T-helper 9 cell (primary cell): ENCODE measurements around the gene FGFBP3.
"Not testable (repeated sequence)": the region's sequence is repeated elsewhere in the genome, so short reads cannot be mapped to it uniquely, and the experiment has no call there.

Experiments used
- DNase-seq: peaks from one replicate; pipeline ENCODE4 v3.0.0-alpha.2; 2020

Gene FGFBP3

DNA sequence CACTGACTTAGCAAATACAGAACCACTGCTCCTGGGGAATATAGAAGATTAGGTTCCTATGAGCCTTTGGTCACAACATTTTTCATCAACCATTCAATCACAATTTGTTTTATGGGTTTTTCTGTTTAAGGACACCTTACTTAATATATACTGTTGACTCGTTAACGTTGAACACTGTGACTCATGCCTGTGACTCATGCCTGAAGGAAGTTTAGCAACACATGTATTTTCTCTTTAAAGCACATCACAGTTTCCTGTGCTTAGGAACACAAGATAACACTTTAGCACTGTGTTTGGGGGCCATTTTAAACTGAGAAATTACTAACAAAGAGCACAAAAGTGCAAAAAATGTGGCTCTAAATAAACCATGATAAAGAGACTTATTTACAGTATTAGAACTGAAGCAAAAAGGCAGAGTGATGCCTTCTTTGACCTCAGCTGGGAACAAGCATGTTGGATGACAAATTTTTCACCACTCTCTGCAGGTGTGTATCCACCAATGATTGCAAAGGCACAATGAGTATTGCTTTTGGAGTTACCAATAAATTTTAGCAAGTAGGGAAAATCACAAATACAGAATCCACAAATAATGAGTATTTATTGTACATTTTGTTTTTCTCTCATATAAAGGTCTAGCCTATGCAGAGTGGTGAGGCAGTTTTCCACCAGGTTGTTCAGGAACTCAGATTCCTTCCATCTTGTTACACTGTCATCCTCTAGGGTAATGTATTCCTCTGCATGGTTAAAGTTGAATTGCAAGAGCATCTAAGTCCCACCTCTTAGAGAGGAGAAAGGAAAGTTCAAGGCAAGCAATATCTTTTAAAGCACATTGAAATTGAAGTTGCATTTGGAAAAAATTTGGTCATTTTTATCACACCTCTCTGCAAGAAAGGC is 7.3 kb downstream of the FGFBP3 start:
- no peak for DNase-seq

- DNase-seq: no peak
Measured at GRCh38 chr10:91897421-91897820, 11.9 kb downstream of the FGFBP3 start.

GRCh38 chr10:91896212-91896756 is 13.0 kb downstream of the FGFBP3 start:
- no peak for DNase-seq

DNA sequence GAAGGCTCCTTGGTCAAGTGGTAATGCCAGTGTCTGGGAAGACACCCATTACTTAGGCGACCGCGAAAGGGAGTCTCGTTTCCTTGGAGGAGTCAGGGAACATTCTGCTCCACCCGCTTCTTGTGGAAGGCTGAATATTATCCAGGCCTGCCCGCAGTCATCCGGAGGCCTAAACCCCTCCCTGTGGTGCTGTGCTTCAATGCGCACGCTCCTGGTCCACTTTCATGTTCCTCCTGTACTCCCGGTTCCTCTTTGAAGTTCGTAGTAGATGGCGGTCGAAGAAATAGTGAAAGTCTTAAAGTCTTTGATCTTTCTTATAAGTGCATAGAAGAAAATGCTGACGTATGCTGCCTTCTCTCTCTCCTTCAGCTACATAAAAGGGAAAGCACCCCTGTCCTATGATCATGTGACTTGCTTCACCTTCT is 15.0 kb downstream of the FGFBP3 start:
- not testable (repeated sequence) for DNase-seq

- DNase-seq: no peak
Measured at GRCh38 chr10:91893051-91893450, 16.2 kb downstream of the FGFBP3 start.

GRCh38 chr10:91891125-91892001 is 17.9 kb downstream of the FGFBP3 start:
- no peak for DNase-seq

DNA sequence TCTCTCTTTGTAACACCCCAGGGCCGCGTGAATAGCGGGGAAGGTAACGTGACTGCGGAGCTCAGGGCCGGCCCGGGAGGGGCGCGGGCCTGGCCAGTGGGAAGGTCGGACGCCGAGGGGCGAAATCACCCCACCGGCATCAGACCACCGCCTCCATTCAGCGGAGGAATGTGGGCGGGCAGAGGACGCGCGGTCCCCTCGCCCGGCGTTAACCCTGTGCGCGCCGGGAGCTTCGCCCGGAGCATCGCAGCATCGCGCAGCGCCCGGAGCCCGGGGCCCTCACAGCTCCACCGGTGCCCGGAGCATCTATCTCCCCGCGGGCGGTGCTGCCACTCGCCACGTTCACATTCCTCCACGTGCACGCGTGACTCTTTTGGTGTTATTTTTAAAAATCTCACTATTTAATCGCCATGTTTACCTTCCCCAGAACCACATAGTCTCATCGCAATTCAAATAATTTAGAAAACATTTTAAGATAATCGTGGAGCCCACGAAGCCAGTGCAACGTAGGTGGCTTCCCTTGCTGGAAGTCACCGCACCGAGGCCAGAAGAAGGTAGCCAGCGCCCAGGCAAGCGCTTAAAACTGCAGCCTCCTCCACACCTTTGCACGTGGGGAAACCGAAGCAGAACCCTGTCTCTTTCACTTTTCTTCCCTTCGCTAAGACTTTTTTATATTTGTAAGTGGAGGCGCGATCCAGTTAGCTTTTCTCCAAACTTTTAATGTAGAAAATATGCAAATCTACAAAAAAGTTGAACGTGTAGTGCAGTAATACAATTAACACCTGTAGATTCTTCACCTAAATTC is 21.8 kb downstream of the FGFBP3 start:
- no peak for DNase-seq

- DNase-seq: no peak
Measured at GRCh38 chr10:91886954-91887271, 22.4 kb downstream of the FGFBP3 start.

DNA sequence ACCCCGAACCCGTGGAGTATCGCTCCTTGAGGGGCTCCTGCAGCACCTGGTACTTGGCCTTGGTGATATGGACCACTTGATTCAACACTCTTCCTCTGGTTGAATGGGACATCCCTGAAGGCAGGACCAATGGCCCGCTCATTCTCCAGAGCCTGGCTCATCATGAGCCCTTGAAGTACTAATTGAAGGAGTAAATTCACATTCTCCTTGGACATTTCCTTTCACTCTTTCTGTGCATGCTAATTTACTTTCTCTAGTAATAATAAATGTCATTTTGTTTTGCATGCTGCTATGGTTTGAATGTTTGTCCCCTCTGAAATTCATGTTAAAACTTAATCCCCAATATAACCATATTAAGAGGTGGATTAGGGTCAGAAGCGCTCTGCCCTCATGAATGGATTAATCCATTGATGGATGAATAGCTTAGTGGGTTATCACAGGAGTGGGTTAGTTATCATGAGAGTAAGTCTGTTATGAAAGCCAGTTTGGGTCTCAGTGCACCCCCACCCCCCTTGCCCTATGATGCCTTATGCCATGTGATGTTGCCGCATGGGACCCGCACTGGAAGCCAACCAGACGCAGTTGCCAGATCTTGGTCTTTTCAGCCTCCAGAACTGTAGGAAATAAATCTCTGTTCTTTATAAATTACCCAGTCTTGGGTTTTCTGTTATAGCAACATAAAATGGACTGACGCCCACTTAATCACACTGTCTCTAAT is 23.8 kb downstream of the FGFBP3 start:
- DNase-seq: no peak

- no peak for DNase-seq
Measured at GRCh38 chr10:91884536-91884935, 24.8 kb downstream of the FGFBP3 start.

- DNase-seq: no peak
Measured at GRCh38 chr10:91883549-91884444, 25.5 kb downstream of the FGFBP3 start.

DNA sequence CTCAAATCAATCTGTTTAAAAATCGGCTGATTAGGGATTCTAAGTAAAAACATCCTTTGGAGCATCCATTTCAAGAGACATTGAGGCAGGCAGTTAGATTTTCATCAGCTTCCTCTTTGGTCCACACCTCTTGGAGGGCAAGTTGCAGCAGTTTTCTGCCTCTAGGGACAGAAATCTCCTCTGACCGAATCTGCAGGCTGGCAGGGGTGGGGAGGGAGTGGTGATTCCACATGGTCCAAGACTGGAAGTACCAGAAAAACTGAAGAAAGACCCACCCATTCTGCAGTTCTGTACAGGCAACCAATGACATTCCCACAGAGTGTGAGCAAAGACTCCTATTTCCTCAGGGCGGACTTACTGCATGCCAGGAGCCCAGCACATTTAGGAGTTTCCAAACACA is 29.0 kb downstream of the FGFBP3 start:
- no peak for DNase-seq

DNA sequence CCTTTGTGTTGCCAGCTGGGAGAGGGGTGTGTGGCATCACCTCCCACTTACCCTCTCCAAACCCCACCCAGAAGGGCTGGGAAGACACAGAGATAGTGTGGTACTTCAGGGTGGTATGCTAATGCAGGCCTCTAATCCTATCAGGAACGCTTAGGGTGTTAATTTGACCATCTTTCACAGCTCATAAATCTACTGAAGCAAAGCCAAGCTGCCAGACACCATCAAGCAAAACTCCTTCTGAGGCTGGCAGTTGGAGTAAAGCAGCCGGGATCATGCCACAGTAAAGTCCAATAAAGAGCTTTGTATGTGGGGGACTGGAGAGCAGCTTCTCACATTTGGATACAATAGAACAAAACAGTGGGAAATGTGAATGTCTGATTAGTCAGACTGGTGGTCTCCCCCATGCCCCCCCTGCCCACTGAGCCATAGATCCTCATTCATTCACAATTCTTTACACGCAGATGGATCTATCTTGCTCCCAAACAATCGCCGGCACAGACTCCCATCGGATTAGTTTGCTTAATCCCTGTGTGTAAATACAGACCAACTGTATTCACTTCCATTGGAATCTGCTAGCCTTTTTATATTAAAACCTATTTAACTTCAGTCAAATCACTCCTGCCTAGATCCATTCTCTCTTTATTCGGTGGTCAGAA is 29.6 kb downstream of the FGFBP3 start:
- DNase-seq: no peak

GRCh38 chr10:91875779-91876178 is 33.5 kb downstream of the FGFBP3 start:
- no peak for DNase-seq

DNA sequence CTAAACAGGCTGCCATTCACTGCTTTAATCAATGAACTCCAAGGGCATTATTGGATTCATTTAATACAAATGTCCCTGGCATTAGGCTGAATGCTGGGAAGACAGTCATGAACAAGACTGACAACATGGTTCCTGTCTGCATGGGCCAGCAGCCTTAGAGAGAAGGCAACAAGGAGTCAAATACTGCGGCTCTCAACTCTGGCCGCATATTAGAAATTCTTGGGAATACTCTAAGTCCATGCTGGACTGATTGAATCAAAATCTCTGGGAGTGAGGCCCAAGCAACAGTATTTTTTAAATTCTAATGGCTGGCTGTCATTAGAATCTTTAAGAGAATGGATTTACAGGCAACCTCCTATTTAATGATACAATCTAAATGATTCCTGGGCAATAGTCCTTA is 34.1 kb downstream of the FGFBP3 start:
- DNase-seq: no peak

DNA sequence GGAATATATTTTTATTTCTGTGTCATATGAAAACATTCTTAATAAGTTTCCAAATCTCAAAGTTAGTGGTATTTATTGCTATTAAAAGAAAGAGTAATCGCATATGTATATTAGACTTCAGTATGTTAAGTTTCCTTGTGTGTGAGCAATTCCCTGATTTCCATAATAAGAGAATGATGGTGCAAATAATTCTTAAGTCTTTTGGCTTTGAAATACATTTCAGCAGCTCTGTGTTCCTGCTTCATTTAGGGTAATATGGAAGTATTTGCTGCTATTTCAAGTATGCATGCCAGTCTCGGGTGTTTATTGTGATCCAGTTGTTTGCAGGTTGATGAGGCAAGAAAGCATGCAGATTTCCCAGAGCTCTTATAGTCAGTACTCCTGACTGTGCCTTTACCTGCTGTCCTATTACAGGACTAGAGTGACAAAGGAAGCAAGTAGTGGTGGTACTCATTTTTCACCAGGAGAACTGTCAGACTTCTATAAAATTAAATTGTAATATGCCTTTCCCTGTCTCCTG is 43.7 kb downstream of the FGFBP3 start:
- no peak for DNase-seq

DNA sequence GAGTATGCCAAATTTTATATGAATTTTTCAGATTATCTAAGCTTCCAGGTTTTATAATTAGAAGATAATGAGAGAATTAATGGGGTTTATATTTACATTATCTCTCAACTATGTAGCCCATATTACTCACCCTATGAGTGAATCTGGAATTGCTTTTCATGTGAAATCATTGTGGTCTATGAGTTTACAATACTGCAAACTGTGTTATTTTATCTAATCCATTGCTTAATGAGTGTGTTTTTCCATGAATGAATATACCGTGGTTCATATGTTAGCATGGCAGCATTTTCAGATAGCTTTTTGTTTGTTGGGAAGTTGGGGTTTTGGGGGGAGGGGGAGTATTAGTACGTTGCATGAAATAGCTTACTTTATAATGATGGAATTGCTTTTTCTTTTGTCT is 44.5 kb downstream of the FGFBP3 start:
- no peak for DNase-seq

DNA sequence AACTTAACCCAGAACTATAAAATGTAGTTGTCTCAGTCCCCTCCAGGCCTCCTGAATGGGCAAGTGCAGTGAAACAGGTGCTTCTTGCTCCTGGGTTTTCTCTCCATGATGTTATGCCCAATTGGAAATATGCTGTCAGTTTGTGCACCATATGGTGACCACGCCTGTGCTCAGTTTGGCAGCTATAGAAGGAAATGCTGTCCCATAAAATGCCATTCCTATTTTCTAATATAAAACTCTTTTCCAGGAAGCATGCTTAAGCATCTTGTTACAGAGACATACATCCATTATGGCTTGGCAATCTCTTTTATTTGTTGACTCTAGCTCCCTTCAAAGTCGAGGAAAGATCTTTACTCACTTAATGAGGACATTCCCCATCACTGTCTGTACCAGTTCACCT is 45.2 kb downstream of the FGFBP3 start:
- no peak for DNase-seq

DNA sequence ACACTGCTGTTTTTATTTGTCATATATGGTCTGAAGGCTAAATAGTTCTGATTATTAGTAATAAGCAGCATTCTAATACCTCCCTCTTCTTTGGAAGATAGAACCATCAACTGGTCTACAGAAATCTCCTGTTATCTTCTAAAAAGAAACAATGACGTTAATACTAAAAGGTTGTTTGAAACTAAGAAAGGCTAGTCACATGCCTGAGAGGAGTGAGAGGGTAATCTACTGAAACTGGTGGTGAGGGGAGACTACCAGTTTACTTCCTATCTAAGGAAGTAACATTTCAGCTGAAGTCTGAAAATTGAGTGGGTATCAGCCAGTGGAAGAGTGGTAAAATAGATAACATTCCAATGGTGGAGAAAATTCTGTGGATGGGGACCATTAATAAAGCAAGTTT is 48.4 kb downstream of the FGFBP3 start:
- DNase-seq: no peak

- no peak for DNase-seq
Measured at GRCh38 chr10:91856637-91857036, 52.6 kb downstream of the FGFBP3 start.
